ENCODE data around the gene ARHGAP10.
"Not testable (repeated sequence)": the region's sequence is repeated elsewhere in the genome, so short reads cannot be mapped to it uniquely, and the experiment has no call there.

Gene ARHGAP10

GRCh38 chr4:147991543-147992283 lies 259.8 kb downstream of the ARHGAP10 start:
- no peak for DNase-seq (ENCODE audit: low read depth)
- TF ChIP-seq CTCF (IDR thresholded peaks at IDR 0.05; ENCODE audit: low read depth, low read length, missing control alignments) = no peak
- H3K4me3 ChIP-seq (ENCODE audit: low read depth, low read length) = no peak overlapping the region

- DNase-seq (ENCODE audit: low read depth) = no peak
- TF ChIP-seq CTCF (IDR thresholded peaks at IDR 0.05; ENCODE audit: low read depth, low read length, missing control alignments) = no peak
These were observed 262.2 kb downstream of the ARHGAP10 start for GRCh38 chr4:147994076-147994475.

GRCh38 chr4:147994491-147995385 lies 262.9 kb downstream of the ARHGAP10 start:
- no peak overlapping the region for H3K4me3 ChIP-seq (ENCODE audit: low read depth, low read length)
- TF ChIP-seq CTCF (IDR thresholded peaks at IDR 0.05; ENCODE audit: low read depth, low read length, missing control alignments) = no peak
- no peak for DNase-seq (ENCODE audit: low read depth)

More at GRCh38 chr4:147994076-147994475, 262.2 kb downstream of the ARHGAP10 start:
- no peak overlapping the region for H3K4me3 ChIP-seq (ENCODE audit: low read depth, low read length)

- no peak for DNase-seq (ENCODE audit: low read depth)
- no peak overlapping the region for H3K4me3 ChIP-seq (ENCODE audit: low read depth, low read length)
- no peak for TF ChIP-seq CTCF (IDR thresholded peaks at IDR 0.05; ENCODE audit: low read depth, low read length, missing control alignments)
These were observed 265.0 kb downstream of the ARHGAP10 start for GRCh38 chr4:147996859-147997258.

GRCh38 chr4:148000038-148000437 lies 268.1 kb downstream of the ARHGAP10 start:
- H3K4me3 ChIP-seq (ENCODE audit: low read depth, low read length); DNase-seq (ENCODE audit: low read depth): not testable (repeated sequence)

- no peak overlapping the region for H3K4me3 ChIP-seq (ENCODE audit: low read depth, low read length)
- TF ChIP-seq CTCF (IDR thresholded peaks at IDR 0.05; ENCODE audit: low read depth, low read length, missing control alignments) = no peak
- DNase-seq (ENCODE audit: low read depth) = no peak
These were observed 272.5 kb downstream of the ARHGAP10 start for GRCh38 chr4:148004228-148004857.

GRCh38 chr4:148006001-148006400 lies 274.1 kb downstream of the ARHGAP10 start:
- TF ChIP-seq CTCF (IDR thresholded peaks at IDR 0.05; ENCODE audit: low read depth, low read length, missing control alignments) = no peak
- no peak for DNase-seq (ENCODE audit: low read depth)
- no peak overlapping the region for H3K4me3 ChIP-seq (ENCODE audit: low read depth, low read length)
